Measurements from ENCODE around the gene MTCL1.

MTCL1 gene

DNA sequence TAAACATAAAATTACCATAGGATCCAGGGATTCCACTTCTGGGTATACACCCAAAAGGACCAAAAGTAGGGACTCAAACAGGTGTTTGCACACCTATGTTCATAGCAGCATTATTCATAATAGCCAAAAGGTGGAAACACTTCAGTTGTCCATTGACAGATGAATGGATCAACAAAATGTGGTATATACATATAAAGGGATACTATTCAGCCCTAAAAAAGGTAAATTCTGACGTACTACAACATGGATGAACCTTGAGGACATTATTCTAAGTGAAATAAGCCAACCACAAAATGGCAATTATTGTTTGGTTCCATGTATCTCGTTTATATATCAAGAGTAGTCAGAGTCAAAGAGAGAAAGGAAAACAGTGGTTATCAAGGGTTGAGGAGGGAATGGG, 128.1 kb downstream of the MTCL1 start:
- no peak for DNase-seq (ENCODE audit: low read depth in 2 of 2)

DNA sequence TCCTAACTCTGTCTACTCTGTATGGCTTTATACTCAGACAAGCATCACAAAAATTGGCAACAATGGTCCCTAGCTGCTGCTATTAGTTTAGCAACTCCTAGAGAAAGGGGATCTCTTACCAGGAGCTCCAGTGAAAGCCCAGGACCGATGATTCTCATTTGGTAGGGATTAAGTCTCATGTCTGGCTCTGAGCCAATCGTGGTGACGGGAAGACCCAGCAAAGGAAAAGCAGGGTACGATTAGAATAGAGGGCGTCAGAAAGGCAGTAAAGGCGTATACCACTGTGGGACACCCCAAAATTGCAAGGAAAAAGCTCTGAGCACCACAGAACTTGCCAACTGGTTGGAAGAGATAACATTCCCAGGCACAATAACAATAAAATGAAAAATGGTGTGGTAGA, 129.5 kb downstream of the MTCL1 start:
- no peak for DNase-seq (ENCODE audit: low read depth in 2 of 2)

DNA sequence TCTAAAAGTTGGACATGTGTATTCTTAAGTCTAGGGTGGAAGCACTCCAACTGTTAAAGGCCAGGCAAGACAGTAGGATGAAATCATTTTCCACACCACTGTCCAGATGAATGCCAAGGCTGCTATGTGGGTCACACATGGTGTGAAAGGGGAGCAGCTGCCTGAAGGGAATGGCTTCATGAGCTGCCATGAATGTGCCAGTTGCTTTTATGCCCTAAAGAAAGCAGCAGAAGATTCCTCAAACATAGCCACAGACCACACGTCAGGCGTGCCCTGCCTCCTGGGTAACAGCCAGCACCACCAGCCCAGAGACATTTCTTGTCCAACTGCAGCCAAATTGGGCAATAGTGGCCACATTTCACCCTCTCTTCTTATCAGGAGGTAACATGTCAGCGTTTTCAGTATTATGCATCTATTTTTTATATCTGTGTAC, 130.2 kb downstream of the MTCL1 start:
- no peak for DNase-seq (ENCODE audit: low read depth in 2 of 2)

GRCh38 chr18:8839281-8839680, 133.9 kb downstream of the MTCL1 start:
- no peak for DNase-seq (ENCODE audit: low read depth in 2 of 2)

- no peak for DNase-seq (ENCODE audit: low read depth in 2 of 2)
These were observed 136.6 kb downstream of the MTCL1 start for GRCh38 chr18:8841781-8842485.

GRCh38 chr18:8842506-8842905, 137.2 kb downstream of the MTCL1 start:
- DNase-seq (ENCODE audit: low read depth in 2 of 2) = no peak

GRCh38 chr18:8843005-8843404, 137.6 kb downstream of the MTCL1 start:
- no peak for DNase-seq (ENCODE audit: low read depth in 2 of 2)

GRCh38 chr18:8844721-8845148, 139.4 kb downstream of the MTCL1 start:
- peak in 1 of 2 experiments; percentile 31 for DNase-seq (ENCODE audit: low read depth in 2 of 2)

GRCh38 chr18:8845506-8845905, 140.2 kb downstream of the MTCL1 start:
- DNase-seq (ENCODE audit: low read depth in 2 of 2) = peak in 1 of 2 experiments; percentile 31

- DNase-seq (ENCODE audit: low read depth in 2 of 2) = no peak
These were observed 141.9 kb downstream of the MTCL1 start for GRCh38 chr18:8847066-8847755.

DNA sequence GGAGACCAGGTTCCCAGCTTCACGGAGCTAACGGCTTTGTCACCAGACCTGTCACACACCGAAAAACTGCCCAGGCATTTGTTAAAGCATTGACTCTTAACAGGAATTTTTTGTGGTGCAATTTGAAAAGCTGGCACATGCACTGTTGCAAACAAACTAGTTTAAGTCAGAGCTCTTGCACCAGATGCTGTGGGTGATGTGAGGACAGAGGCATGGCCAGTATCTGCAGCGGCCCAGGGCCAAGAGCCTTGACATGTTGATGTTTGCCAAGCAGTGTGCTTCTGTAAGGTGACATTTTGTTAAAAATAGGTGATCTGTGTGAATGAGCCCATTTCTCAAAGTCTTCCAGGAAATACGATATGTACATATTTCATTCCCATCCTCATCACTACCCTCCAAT, 142.5 kb downstream of the MTCL1 start:
- DNase-seq (ENCODE audit: low read depth in 2 of 2) = no peak

DNA sequence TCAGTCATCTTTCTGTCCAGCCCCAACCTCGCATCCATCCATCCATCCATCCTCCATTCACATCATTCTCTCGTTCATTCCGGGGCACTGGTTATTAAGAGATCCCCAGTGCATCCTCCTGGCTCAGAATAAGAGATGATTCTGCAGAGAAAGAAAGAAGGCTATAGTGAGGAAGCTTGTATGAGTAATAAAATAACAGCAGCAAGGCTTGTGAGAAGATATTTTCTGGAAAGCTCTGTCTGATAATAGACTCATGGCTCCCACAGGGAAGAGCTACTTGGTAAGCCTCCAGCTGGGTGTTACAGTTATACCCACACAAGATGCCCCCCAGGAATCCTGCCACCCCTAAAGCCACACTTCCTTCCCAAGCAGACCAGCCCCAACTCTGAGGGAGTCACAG, 143.2 kb downstream of the MTCL1 start:
- DNase-seq (ENCODE audit: low read depth in 2 of 2) = no peak

DNA sequence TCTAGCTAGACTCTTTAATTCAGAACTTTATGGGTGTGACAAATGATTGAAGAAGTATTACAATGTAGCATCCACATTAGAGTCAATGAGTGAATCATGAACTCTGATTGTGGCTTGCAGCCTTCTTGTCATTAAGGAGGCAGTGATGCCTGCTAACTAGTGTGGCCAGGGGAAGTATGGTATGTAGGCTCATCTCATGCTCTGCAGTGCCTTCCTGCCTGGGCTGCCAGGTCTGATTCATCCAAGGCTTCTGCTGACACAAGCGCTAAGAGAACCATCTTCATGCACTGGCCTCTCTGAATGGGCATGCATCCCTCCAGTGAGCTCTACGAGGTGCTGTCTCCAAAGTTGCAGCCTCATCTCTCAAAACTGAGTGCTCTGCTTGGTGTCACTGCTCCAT, 144.3 kb downstream of the MTCL1 start:
- no peak for DNase-seq (ENCODE audit: low read depth in 2 of 2)

- DNase-seq (ENCODE audit: low read depth in 2 of 2) = no peak
These were observed 146.3 kb downstream of the MTCL1 start for GRCh38 chr18:8851659-8852058.

DNA sequence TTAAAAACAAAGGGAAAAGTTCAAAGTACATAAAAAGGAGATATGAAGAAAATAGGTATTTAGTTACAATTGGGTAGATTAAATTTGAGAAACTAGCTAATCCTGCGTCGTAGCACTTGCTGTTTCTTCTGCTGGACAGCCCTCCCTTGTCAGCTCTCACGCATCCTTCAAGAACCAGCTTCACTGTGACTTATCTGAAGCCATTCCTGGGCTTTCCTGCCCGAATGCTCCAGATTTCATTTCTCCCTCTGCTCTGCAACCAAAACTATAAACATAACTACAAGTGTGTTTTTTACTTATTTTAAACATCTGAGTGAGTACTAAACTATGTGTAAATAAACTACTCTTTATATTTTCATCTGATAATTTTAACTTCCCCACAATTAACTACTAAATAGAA, 149.2 kb downstream of the MTCL1 start:
- DNase-seq (ENCODE audit: low read depth in 2 of 2) = no peak

DNA sequence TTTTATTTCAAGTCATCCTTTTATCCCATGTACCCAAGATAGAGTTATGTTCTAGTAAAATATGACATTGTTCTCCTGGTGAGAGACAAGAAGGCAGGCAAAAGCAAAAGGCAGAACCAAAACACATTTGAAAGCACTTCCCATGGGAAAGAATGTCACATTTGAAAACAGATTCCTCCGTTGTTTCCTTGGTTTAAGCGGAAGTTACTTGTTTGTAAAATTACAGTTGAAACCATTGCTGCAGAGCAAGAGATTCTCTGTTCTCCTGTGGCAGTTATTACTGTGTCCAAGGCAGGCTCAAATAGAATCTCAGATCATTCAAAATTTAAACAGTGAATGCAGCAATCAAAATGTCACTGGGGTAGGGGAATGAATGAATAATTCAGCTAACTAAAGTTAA, 149.6 kb downstream of the MTCL1 start:
- DNase-seq (ENCODE audit: low read depth in 2 of 2) = no peak

GRCh38 chr18:8856212-8856611, 150.9 kb downstream of the MTCL1 start:
- DNase-seq (ENCODE audit: low read depth in 2 of 2) = no peak

DNA sequence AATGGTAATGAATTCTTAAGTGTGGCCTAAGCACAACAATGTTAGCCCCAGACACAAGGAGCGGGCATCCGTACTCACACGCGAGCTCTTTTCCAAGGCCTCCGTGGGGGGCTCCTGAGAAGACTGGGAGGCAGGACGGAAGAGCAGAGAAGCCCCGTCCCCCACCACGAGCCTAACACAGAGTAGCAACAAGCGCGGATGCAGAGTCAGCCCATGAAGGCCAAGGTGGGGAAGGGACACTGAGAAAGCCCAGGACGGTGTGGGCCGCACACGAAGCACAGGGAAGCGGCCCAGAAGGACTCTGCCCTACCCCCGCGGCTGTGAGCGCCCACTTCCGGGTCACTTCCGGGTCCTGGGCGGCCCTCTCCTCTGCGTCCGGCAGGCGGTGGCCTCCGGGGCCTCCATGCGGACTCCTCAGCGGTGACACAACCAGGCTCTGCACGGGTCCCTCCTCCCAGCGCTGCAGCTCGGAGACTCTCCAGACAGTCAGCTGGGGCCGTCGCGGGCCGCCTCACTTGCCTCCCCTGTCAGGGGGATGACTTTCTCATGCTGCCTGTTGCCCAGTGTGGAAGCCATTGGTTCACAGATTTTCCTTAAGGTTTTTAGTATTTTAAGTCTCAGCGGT, 151.5 kb downstream of the MTCL1 start:
- no peak for DNase-seq (ENCODE audit: low read depth in 2 of 2)

GRCh38 chr18:8857806-8858205, 152.4 kb downstream of the MTCL1 start:
- DNase-seq (ENCODE audit: low read depth in 2 of 2) = no peak

- peak; percentile 95 for DNase-seq (ENCODE audit: low read depth in 2 of 2)
These were observed 153.6 kb downstream of the MTCL1 start for GRCh38 chr18:8858888-8859511.

DNA sequence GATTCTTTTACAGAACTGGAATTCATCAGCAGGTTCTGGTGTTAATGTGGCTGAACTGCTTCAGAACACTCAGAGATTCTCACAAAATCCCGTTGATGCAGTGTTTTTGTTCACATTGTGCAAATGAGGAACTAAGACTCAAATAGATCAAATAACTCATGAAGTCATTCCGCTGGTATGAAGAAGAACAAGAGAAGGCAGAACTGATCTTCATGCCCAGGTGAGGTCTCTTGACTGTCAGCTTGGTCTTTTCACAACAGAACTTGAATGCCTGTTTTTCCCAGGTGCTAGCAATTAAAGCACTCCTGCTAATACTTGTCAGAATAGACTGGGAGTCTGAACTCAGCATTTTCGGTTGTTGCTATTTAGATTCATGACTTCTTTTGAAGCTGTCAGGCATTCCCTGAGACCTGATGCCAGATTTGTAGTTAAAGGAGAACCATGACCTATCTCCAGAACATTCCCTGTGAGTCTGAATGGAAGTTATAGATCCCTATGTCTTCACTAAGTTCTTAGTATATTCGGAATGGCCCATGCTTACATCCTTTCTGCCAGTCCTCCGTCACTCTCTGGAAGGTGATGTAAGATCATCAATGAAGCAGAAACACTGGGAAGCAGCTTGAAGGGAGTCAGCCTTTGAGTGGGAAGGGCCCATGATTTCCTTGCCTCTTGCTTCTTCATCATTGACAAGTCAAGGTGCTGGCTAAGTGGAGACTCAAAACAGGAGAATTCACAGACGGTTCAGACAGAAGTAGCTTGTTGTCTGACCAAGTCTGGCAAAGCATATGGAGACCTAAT, 155.7 kb downstream of the MTCL1 start:
- DNase-seq (ENCODE audit: low read depth in 2 of 2) = no peak

DNA sequence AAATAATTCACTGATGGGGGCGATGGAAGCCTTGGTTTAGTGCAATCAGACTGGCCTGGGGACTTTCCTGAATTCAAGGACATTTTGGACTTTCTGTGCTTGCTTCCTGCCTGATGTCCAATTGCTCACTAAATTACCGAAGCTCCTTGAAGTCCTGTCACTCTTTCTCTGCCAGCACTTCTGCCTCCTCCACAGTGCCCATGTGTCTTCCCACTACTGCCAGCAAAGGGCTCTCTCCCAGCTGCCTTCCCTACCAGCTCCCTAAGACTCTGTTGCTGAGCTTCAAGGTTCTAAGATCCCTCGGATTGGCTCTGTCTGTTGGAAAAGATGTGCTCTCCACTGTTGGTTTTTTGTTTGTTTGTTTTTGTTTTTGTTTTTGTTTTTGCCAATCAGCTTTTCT, 158.1 kb downstream of the MTCL1 start:
- DNase-seq (ENCODE audit: low read depth in 2 of 2) = no peak
